Glutamatergic neuron (in vitro differentiated cells): Measurements from ENCODE around the gene EXT2. TPM values are rescaled to one million over a fixed set of nuclear protein-coding genes. Genes with fewer than 3 reads are reported as not detected.

ENCODE experiments used
- DNase-seq: peaks from one replicate; pipeline ENCODE4 v3.0.0; 2022
- H3K27ac Mint-ChIP-seq: one replicate; pipeline ENCODE4 v1.8.0; 2020; ENCODE audit warnings: mild to moderate bottlenecking, mixed read lengths, inconsistent platforms; ENCODE audit not compliant: unreplicated experiment
- H3K27me3 Mint-ChIP-seq: one replicate; pipeline ENCODE4 v1.8.0; 2020; ENCODE audit warnings: mild to moderate bottlenecking, moderate library complexity, mixed read lengths, inconsistent platforms; ENCODE audit not compliant: unreplicated experiment
- H3K36me3 Mint-ChIP-seq: one replicate; pipeline ENCODE4 v1.8.0; 2020; ENCODE audit warnings: mild to moderate bottlenecking, mixed read lengths, inconsistent platforms; ENCODE audit not compliant: unreplicated experiment
- H3K4me1 Mint-ChIP-seq: one replicate; pipeline ENCODE4 v1.8.0; 2020; ENCODE audit warnings: mild to moderate bottlenecking, low read depth, mixed read lengths, inconsistent platforms; ENCODE audit not compliant: unreplicated experiment
- H3K4me3 Mint-ChIP-seq: one replicate; pipeline ENCODE4 v1.8.0; 2020; ENCODE audit warnings: mild to moderate bottlenecking, mixed read lengths, inconsistent platforms; ENCODE audit not compliant: unreplicated experiment
- H3K9me3 Mint-ChIP-seq: one replicate; pipeline ENCODE4 v1.8.0; 2020; ENCODE audit warnings: mild to moderate bottlenecking, moderate library complexity, mixed read lengths, inconsistent platforms; ENCODE audit not compliant: unreplicated experiment
- total RNA-seq: library from RNA; stranded (reverse); fragmentation: NEBNext Ultra II Directional; extraction: Animal tissue kit (Norgen Biotek cat#: 25700); gene quantifications from one replicate; pipeline ENCODE4 v1.2.1, GENCODE V29; 2021; ENCODE audit not compliant: unreplicated experiment
- TF ChIP-seq, protein P1 (sequence below): fragments of 200-600 bp; sonication (generic); IDR thresholded peaks from one replicate; pipeline ENCODE4 v1.5.0; 2021; ENCODE audit not compliant: partially characterized antibody, unreplicated experiment

Gene EXT2
- total RNA-seq, 1 donor from 2014 or later = 46.3 TPM

DNA sequence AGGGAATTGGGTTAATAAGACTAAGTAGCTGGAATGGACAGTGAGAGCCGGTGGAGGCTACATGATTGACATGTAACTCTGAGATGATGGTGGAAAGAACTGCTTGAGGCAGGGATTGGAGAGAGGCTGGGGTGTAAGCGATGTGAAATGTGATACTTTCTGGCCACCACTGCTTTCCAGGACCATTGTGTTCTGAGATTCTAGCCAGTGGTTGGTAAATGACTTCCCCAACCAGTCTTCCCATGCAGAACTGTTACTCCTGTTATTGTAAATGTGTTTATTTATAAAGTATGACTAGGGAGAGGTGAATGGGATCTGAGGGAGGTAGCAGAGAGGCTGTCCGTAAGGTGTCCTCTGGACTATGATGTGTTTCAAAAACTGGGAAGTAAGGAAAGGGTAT is 18.1 kb downstream of the EXT2 start:
- no peak overlapping the region for H3K4me3 Mint-ChIP-seq
- H3K27ac Mint-ChIP-seq = no peak overlapping the region
- TF ChIP-seq, protein P1, sequence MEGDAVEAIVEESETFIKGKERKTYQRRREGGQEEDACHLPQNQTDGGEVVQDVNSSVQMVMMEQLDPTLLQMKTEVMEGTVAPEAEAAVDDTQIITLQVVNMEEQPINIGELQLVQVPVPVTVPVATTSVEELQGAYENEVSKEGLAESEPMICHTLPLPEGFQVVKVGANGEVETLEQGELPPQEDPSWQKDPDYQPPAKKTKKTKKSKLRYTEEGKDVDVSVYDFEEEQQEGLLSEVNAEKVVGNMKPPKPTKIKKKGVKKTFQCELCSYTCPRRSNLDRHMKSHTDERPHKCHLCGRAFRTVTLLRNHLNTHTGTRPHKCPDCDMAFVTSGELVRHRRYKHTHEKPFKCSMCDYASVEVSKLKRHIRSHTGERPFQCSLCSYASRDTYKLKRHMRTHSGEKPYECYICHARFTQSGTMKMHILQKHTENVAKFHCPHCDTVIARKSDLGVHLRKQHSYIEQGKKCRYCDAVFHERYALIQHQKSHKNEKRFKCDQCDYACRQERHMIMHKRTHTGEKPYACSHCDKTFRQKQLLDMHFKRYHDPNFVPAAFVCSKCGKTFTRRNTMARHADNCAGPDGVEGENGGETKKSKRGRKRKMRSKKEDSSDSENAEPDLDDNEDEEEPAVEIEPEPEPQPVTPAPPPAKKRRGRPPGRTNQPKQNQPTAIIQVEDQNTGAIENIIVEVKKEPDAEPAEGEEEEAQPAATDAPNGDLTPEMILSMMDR = no peak
- no peaks in the 10 kb centered on the region for H3K36me3 Mint-ChIP-seq
- no peaks in the 10 kb centered on the region for H3K4me1 Mint-ChIP-seq
- H3K9me3 Mint-ChIP-seq = peaks cover 4% of the 10 kb centered on the region
- H3K27me3 Mint-ChIP-seq = no peaks in the 10 kb centered on the region
- DNase-seq = no peak

DNA sequence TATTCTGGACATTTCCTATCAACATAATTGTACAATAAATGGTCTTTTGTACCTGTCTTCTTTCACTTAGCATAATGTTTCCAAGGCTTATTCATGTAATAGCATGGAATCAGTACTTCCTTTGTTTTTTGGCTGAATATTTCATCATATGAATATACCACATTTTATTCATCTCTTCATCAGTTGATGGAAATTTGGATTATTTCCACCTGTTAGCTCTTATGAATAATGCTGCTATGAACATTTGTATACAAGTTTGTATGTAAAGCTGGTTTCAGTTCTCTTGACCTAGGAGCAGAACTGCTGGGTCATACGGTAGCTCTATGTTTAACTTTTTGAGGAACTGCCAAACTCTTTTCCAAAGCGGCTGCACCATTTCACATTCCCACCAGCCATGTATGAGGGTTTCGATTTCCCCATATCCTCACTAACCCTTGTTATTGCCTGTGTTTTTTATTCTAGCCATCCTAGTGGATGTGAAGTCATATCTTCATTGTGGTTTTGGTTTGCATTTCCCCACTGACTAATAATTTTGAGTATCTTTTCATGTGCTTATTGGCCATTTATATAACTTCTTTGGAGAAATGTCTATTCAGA is 20.9 kb downstream of the EXT2 start:
- TF ChIP-seq, protein P1 = no peak

DNA sequence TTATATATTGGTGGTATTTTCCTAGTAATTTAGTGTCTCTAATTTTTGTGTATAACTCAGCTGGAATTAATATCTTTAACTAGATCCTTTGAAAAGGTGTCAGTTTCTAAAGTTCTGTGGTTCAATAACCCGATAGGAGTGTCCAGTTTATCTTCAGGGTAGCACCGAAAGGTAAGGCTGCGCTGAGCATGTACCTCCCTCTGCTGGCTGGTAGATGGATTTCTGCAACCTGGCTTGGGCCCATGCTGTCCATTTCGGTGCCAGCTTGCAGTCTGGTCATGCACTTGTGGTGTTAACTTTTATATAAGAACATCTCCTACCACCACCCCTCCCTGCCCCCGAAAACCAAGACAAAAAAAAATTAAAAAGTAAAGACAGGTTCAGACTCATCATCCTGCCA is 24.7 kb downstream of the EXT2 start:
- H3K4me3 Mint-ChIP-seq = no peak overlapping the region
- H3K36me3 Mint-ChIP-seq = no peaks in the 10 kb centered on the region
- H3K27me3 Mint-ChIP-seq = no peaks in the 10 kb centered on the region
- TF ChIP-seq, protein P1 = no peak
- no peak for DNase-seq
- H3K4me1 Mint-ChIP-seq = no peaks in the 10 kb centered on the region
- H3K27ac Mint-ChIP-seq = no peak overlapping the region
- H3K9me3 Mint-ChIP-seq = no peaks in the 10 kb centered on the region

More for the DNA sequence above, 20.9 kb downstream of the EXT2 start:
- Mint-ChIP-seq H3K27me3 (no peaks in the 10 kb centered on the region), H3K4me1 (no peaks in the 10 kb centered on the region), H3K36me3 (no peaks in the 10 kb centered on the region), H3K9me3 (peaks cover 4% of the 10 kb centered on the region), H3K27ac (no peak overlapping the region), H3K4me3 (no peak overlapping the region)
- no peak for DNase-seq

DNA sequence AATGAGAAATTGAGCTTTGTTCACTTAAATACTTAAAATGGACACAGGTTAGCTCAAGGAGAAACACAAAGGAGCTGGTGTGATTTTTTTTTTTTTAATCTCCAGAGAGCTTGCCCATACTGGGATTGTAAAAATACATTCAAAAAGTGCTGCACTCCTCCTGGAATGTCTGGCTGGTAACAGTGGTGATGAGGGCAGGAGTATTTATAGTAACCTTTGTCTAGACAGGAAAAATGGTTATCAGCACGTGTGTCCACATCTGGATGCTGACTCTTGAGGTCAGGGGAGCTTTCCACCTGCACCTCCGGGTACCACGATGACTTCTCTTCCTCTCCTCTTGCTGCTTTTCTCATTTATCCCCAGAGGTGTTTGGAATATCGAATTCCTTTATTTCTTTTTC is 30.1 kb downstream of the EXT2 start:
- no peak overlapping the region for H3K27ac Mint-ChIP-seq
- TF ChIP-seq, protein P1 = no peak
- no peak overlapping the region for H3K4me3 Mint-ChIP-seq
- no peaks in the 10 kb centered on the region for H3K27me3 Mint-ChIP-seq
- no peaks in the 10 kb centered on the region for H3K9me3 Mint-ChIP-seq
- no peaks in the 10 kb centered on the region for H3K36me3 Mint-ChIP-seq
- no peaks in the 10 kb centered on the region for H3K4me1 Mint-ChIP-seq
- no peak for DNase-seq

DNA sequence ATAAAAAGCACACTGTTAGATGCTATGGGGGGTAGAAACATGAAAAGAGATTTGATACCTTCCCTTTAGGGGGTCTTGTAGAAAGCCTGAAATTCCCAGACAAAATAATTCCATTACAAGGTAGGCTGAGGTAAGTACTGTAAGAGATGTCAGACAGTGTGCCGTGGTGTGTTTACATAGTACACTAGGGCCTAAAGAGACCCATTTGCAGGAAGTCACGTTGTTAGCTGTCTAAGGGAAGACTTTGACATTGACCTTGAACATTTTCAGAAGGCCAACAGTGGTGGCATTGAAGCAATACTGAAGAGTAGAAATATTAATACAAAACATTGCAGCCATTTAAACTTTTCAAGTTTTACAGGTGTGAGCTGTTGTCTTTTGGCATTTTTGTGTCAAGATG is 30.8 kb downstream of the EXT2 start:
- no peak overlapping the region for H3K27ac Mint-ChIP-seq
- no peak for DNase-seq
- TF ChIP-seq, protein P1 = no peak
- no peaks in the 10 kb centered on the region for H3K36me3 Mint-ChIP-seq
- no peaks in the 10 kb centered on the region for H3K4me1 Mint-ChIP-seq
- H3K27me3 Mint-ChIP-seq = no peaks in the 10 kb centered on the region
- no peaks in the 10 kb centered on the region for H3K9me3 Mint-ChIP-seq
- H3K4me3 Mint-ChIP-seq = no peak overlapping the region
